Measurements from ENCODE around the gene GRIN2A.

The GRIN2A gene

GRCh38 chr16:9808210-9808609 is 374.0 kb downstream of the GRIN2A start:
- H3K4me2 ChIP-seq (ENCODE audit: low read length): no peak overlapping the region
- H3K4me3 ChIP-seq (ENCODE audit: low read length): no peak overlapping the region
- H4K5ac ChIP-seq (ENCODE audit: low read length): no peak overlapping the region
- no peak overlapping the region for H2AK5ac ChIP-seq (ENCODE audit: low read length)
- no peak overlapping the region for H3K4ac ChIP-seq (ENCODE audit: low read depth, low read length)
- no peaks in the 10 kb centered on the region for H3K27me3 ChIP-seq (ENCODE audit: insufficient read depth, low read length, poor library complexity)
- H3K56ac ChIP-seq (ENCODE audit: low read length): no peak overlapping the region
- no peaks in the 10 kb centered on the region for H3K79me1 ChIP-seq (ENCODE audit: low read length)
- no peak overlapping the region for H2BK5ac ChIP-seq (ENCODE audit: low read length)
- no peak overlapping the region for H3K27ac ChIP-seq (ENCODE audit: low read depth, low read length)
- no peaks in the 10 kb centered on the region for H3K36me3 ChIP-seq (ENCODE audit: control insufficient read depth, insufficient read depth, low read length)
- H2BK120ac ChIP-seq (ENCODE audit: low read depth, low read length): no peak overlapping the region
- no peaks in the 10 kb centered on the region for H3K4me1 ChIP-seq (ENCODE audit: control insufficient read depth, low read depth, low read length)
- H2BK15ac ChIP-seq (replicated peaks; ENCODE audit: low read depth): no peak overlapping the region
- H3K23ac ChIP-seq (ENCODE audit: low read length): no peak overlapping the region
- H3K18ac ChIP-seq (ENCODE audit: low read length): no peak overlapping the region
- H4K8ac ChIP-seq (ENCODE audit: low read depth, low read length): no peak overlapping the region
- no CpG with 5 or more reads among the region's 5 CpGs for WGBS (ENCODE audit: extremely low coverage, insufficient coverage, low lambda C conversion rate)
- H3K9ac ChIP-seq (ENCODE audit: low read length): no peak overlapping the region
- no peak for DNase-seq
- no peaks in the 10 kb centered on the region for H3K79me2 ChIP-seq (ENCODE audit: control insufficient read depth, insufficient read depth, low read length)

GRCh38 chr16:9807302-9807701 is 374.9 kb downstream of the GRIN2A start:
- no peak for DNase-seq
- no CpG with 5 or more reads among the region's 3 CpGs for WGBS (ENCODE audit: extremely low coverage, insufficient coverage, low lambda C conversion rate)

DNA sequence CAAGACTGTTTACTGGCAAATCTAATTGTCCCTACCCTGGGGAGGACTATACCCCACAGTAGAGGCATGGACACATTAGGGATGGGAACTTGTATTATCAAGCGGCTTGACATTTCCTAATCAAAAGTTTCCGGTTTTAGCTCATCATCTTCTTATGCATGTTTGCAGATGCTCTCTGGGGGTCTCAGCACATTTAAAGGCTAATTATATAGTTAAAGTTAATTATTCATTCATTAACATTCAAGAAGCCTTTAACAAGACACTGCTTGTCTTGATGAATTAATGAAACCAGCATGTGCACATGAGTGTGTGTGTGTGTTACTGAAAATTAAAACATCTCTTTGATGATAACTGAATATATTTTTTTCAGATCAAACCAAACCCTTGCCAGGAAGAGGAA is 377.1 kb downstream of the GRIN2A start:
- H3K36me3 ChIP-seq (ENCODE audit: control insufficient read depth, insufficient read depth, low read length): no peaks in the 10 kb centered on the region
- no peak overlapping the region for H2BK5ac ChIP-seq (ENCODE audit: low read length)
- H3K4ac ChIP-seq (ENCODE audit: low read depth, low read length): no peak overlapping the region

More at GRCh38 chr16:9807302-9807701, 374.9 kb downstream of the GRIN2A start:
- H3K79me2 ChIP-seq (ENCODE audit: control insufficient read depth, insufficient read depth, low read length): no peaks in the 10 kb centered on the region
- no peak overlapping the region for H3K18ac ChIP-seq (ENCODE audit: low read length)
- H3K9ac ChIP-seq (ENCODE audit: low read length): no peak overlapping the region
- H2AK5ac ChIP-seq (ENCODE audit: low read length): no peak overlapping the region
- no peak overlapping the region for H3K4me2 ChIP-seq (ENCODE audit: low read length)
- no peaks in the 10 kb centered on the region for H3K27me3 ChIP-seq (ENCODE audit: insufficient read depth, low read length, poor library complexity)
- H3K79me1 ChIP-seq (ENCODE audit: low read length): no peaks in the 10 kb centered on the region
- H4K8ac ChIP-seq (ENCODE audit: low read depth, low read length): no peak overlapping the region
- no peaks in the 10 kb centered on the region for H3K36me3 ChIP-seq (ENCODE audit: control insufficient read depth, insufficient read depth, low read length)
- H3K23ac ChIP-seq (ENCODE audit: low read length): no peak overlapping the region
- H3K27ac ChIP-seq (ENCODE audit: low read depth, low read length): no peak overlapping the region
- no peak overlapping the region for H2BK5ac ChIP-seq (ENCODE audit: low read length)
- H4K5ac ChIP-seq (ENCODE audit: low read length): no peak overlapping the region
- H3K56ac ChIP-seq (ENCODE audit: low read length): no peak overlapping the region
- H3K4ac ChIP-seq (ENCODE audit: low read depth, low read length): no peak overlapping the region
- H3K4me1 ChIP-seq (ENCODE audit: control insufficient read depth, low read depth, low read length): no peaks in the 10 kb centered on the region
- no peak overlapping the region for H2BK15ac ChIP-seq (replicated peaks; ENCODE audit: low read depth)
- no peak overlapping the region for H3K4me3 ChIP-seq (ENCODE audit: low read length)
- H2BK120ac ChIP-seq (ENCODE audit: low read depth, low read length): no peak overlapping the region

GRCh38 chr16:9802160-9802559 is 380.1 kb downstream of the GRIN2A start:
- no peaks in the 10 kb centered on the region for H3K79me1 ChIP-seq (ENCODE audit: low read length)
- no peaks in the 10 kb centered on the region for H3K79me2 ChIP-seq (ENCODE audit: control insufficient read depth, insufficient read depth, low read length)
- no peaks in the 10 kb centered on the region for H3K27me3 ChIP-seq (ENCODE audit: insufficient read depth, low read length, poor library complexity)
- no peak overlapping the region for H3K4ac ChIP-seq (ENCODE audit: low read depth, low read length)
- H3K4me3 ChIP-seq (ENCODE audit: low read length): no peak overlapping the region
- no peak overlapping the region for H3K27ac ChIP-seq (ENCODE audit: low read depth, low read length)
- no peak overlapping the region for H2BK15ac ChIP-seq (replicated peaks; ENCODE audit: low read depth)
- no peak overlapping the region for H3K9ac ChIP-seq (ENCODE audit: low read length)
- H2BK5ac ChIP-seq (ENCODE audit: low read length): no peak overlapping the region
- H3K36me3 ChIP-seq (ENCODE audit: control insufficient read depth, insufficient read depth, low read length): no peaks in the 10 kb centered on the region
- no peak overlapping the region for H4K5ac ChIP-seq (ENCODE audit: low read length)
- no peak overlapping the region for H3K56ac ChIP-seq (ENCODE audit: low read length)
- H3K4me1 ChIP-seq (ENCODE audit: control insufficient read depth, low read depth, low read length): no peaks in the 10 kb centered on the region
- no peak for DNase-seq
- H3K4me2 ChIP-seq (ENCODE audit: low read length): no peak overlapping the region
- H2BK120ac ChIP-seq (ENCODE audit: low read depth, low read length): no peak overlapping the region
- H2AK5ac ChIP-seq (ENCODE audit: low read length): no peak overlapping the region
- WGBS (ENCODE audit: extremely low coverage, insufficient coverage, low lambda C conversion rate): no CpG with 5 or more reads among the region's 1 CpG
- H3K23ac ChIP-seq (ENCODE audit: low read length): no peak overlapping the region
- H3K18ac ChIP-seq (ENCODE audit: low read length): no peak overlapping the region
- H4K8ac ChIP-seq (ENCODE audit: low read depth, low read length): no peak overlapping the region

More for the DNA sequence above, 377.1 kb downstream of the GRIN2A start:
- Histone ChIP-seq H4K8ac (ENCODE audit: low read depth, low read length) (no peak overlapping the region), H2BK15ac (replicated peaks; ENCODE audit: low read depth) (no peak overlapping the region), H3K79me1 (ENCODE audit: low read length) (no peaks in the 10 kb centered on the region), H3K27me3 (ENCODE audit: insufficient read depth, low read length, poor library complexity) (no peaks in the 10 kb centered on the region), H3K18ac (ENCODE audit: low read length) (no peak overlapping the region), H3K4me3 (ENCODE audit: low read length) (no peak overlapping the region), H3K79me2 (ENCODE audit: control insufficient read depth, insufficient read depth, low read length) (no peaks in the 10 kb centered on the region), H3K9ac (ENCODE audit: low read length) (no peak overlapping the region), H2AK5ac (ENCODE audit: low read length) (no peak overlapping the region), H3K23ac (ENCODE audit: low read length) (no peak overlapping the region), H3K4me2 (ENCODE audit: low read length) (no peak overlapping the region), H2BK120ac (ENCODE audit: low read depth, low read length) (no peak overlapping the region), H3K4me1 (ENCODE audit: control insufficient read depth, low read depth, low read length) (no peaks in the 10 kb centered on the region), H3K56ac (ENCODE audit: low read length) (no peak overlapping the region), H3K27ac (ENCODE audit: low read depth, low read length) (no peak overlapping the region), H4K5ac (ENCODE audit: low read length) (no peak overlapping the region)
- no peak for DNase-seq
- no CpG with 5 or more reads among the region's 2 CpGs for WGBS (ENCODE audit: extremely low coverage, insufficient coverage, low lambda C conversion rate)

GRCh38 chr16:9801651-9802050 is 380.6 kb downstream of the GRIN2A start:
- Histone ChIP-seq H3K23ac (ENCODE audit: low read length) (no peak overlapping the region), H3K9ac (ENCODE audit: low read length) (no peak overlapping the region), H3K27me3 (ENCODE audit: insufficient read depth, low read length, poor library complexity) (no peaks in the 10 kb centered on the region), H3K79me2 (ENCODE audit: control insufficient read depth, insufficient read depth, low read length) (no peaks in the 10 kb centered on the region), H3K36me3 (ENCODE audit: control insufficient read depth, insufficient read depth, low read length) (no peaks in the 10 kb centered on the region), H3K56ac (ENCODE audit: low read length) (no peak overlapping the region), H3K4ac (ENCODE audit: low read depth, low read length) (no peak overlapping the region), H2BK15ac (replicated peaks; ENCODE audit: low read depth) (no peak overlapping the region), H3K4me3 (ENCODE audit: low read length) (no peak overlapping the region), H2AK5ac (ENCODE audit: low read length) (no peak overlapping the region), H3K79me1 (ENCODE audit: low read length) (no peaks in the 10 kb centered on the region), H3K4me2 (ENCODE audit: low read length) (no peak overlapping the region), H3K27ac (ENCODE audit: low read depth, low read length) (no peak overlapping the region), H4K8ac (ENCODE audit: low read depth, low read length) (no peak overlapping the region), H4K5ac (ENCODE audit: low read length) (no peak overlapping the region), H3K4me1 (ENCODE audit: control insufficient read depth, low read depth, low read length) (no peaks in the 10 kb centered on the region), H2BK120ac (ENCODE audit: low read depth, low read length) (no peak overlapping the region), H3K18ac (ENCODE audit: low read length) (no peak overlapping the region), H2BK5ac (ENCODE audit: low read length) (no peak overlapping the region)
- WGBS (ENCODE audit: extremely low coverage, insufficient coverage, low lambda C conversion rate): no CpG with 5 or more reads among the region's 1 CpG
- no peak for DNase-seq

GRCh38 chr16:9800186-9800738 is 382.0 kb downstream of the GRIN2A start:
- Histone ChIP-seq H3K4ac (ENCODE audit: low read depth, low read length) (no peak overlapping the region), H3K18ac (ENCODE audit: low read length) (no peak overlapping the region), H3K4me3 (ENCODE audit: low read length) (no peak overlapping the region), H3K79me1 (ENCODE audit: low read length) (no peaks in the 10 kb centered on the region), H2AK5ac (ENCODE audit: low read length) (no peak overlapping the region), H3K23ac (ENCODE audit: low read length) (no peak overlapping the region), H4K5ac (ENCODE audit: low read length) (no peak overlapping the region), H3K9ac (ENCODE audit: low read length) (no peak overlapping the region), H3K27me3 (ENCODE audit: insufficient read depth, low read length, poor library complexity) (no peaks in the 10 kb centered on the region), H2BK15ac (replicated peaks; ENCODE audit: low read depth) (no peak overlapping the region), H2BK120ac (ENCODE audit: low read depth, low read length) (no peak overlapping the region), H3K27ac (ENCODE audit: low read depth, low read length) (no peak overlapping the region), H3K36me3 (ENCODE audit: control insufficient read depth, insufficient read depth, low read length) (no peaks in the 10 kb centered on the region), H3K56ac (ENCODE audit: low read length) (no peak overlapping the region), H2BK5ac (ENCODE audit: low read length) (no peak overlapping the region), H3K4me1 (ENCODE audit: control insufficient read depth, low read depth, low read length) (no peaks in the 10 kb centered on the region), H4K8ac (ENCODE audit: low read depth, low read length) (no peak overlapping the region), H3K79me2 (ENCODE audit: control insufficient read depth, insufficient read depth, low read length) (no peaks in the 10 kb centered on the region), H3K4me2 (ENCODE audit: low read length) (no peak overlapping the region)
- WGBS (ENCODE audit: extremely low coverage, insufficient coverage, low lambda C conversion rate): no CpG with 5 or more reads among the region's 6 CpGs
- DNase-seq: no peak
